ENCODE results near the gene OSMR.
"Not testable (repeated sequence)": the region's sequence is repeated elsewhere in the genome, so short reads cannot be mapped to it uniquely, and the experiment has no call there.

OSMR gene

GRCh38 chr5:38831117-38831516 is 14.7 kb upstream of the OSMR start:
- DNase-seq (ENCODE audit: low read depth in 2 of 2): no peak

- no peak for DNase-seq (ENCODE audit: low read depth in 2 of 2)
Measured at GRCh38 chr5:38831909-38832308, 13.9 kb upstream of the OSMR start.

- no peak for DNase-seq (ENCODE audit: low read depth in 2 of 2)
Measured at GRCh38 chr5:38832810-38833209, 13.0 kb upstream of the OSMR start.

- DNase-seq (ENCODE audit: low read depth in 2 of 2): no peak
Measured at GRCh38 chr5:38835887-38836286, 9.9 kb upstream of the OSMR start.

GRCh38 chr5:38837416-38837815 is 8.4 kb upstream of the OSMR start:
- no peak for DNase-seq (ENCODE audit: low read depth in 2 of 2)

- DNase-seq (ENCODE audit: low read depth in 2 of 2): no peak
Measured at GRCh38 chr5:38837932-38838331, 7.9 kb upstream of the OSMR start.

GRCh38 chr5:38843665-38844064 is 2.1 kb upstream of the OSMR start:
- DNase-seq (ENCODE audit: low read depth in 2 of 2): no peak

GRCh38 chr5:38846379-38847011 is 683 bp downstream of the OSMR start:
- no peak for DNase-seq (ENCODE audit: low read depth in 2 of 2)

GRCh38 chr5:38847559-38848347 is 1.9 kb downstream of the OSMR start:
- no peak for DNase-seq (ENCODE audit: low read depth in 2 of 2)

GRCh38 chr5:38848637-38849036 is 2.8 kb downstream of the OSMR start:
- no peak for DNase-seq (ENCODE audit: low read depth in 2 of 2)

GRCh38 chr5:38851640-38852039 is 5.8 kb downstream of the OSMR start:
- not testable (repeated sequence) for DNase-seq (ENCODE audit: low read depth in 2 of 2)

- peak; percentile 67 for DNase-seq (ENCODE audit: low read depth in 2 of 2)
Measured at GRCh38 chr5:38853753-38854470, 8.1 kb downstream of the OSMR start.

GRCh38 chr5:38854907-38855306 is 9.1 kb downstream of the OSMR start:
- no peak for DNase-seq (ENCODE audit: low read depth in 2 of 2)

GRCh38 chr5:38856660-38857059 is 10.8 kb downstream of the OSMR start:
- no peak for DNase-seq (ENCODE audit: low read depth in 2 of 2)

GRCh38 chr5:38858839-38859238 is 13.0 kb downstream of the OSMR start:
- no peak for DNase-seq (ENCODE audit: low read depth in 2 of 2)

- not testable (repeated sequence) for DNase-seq (ENCODE audit: low read depth in 2 of 2)
Measured at GRCh38 chr5:38861986-38862770, 16.4 kb downstream of the OSMR start.

GRCh38 chr5:38866362-38867031 is 20.7 kb downstream of the OSMR start:
- DNase-seq (ENCODE audit: low read depth in 2 of 2): no peak

- no peak for DNase-seq (ENCODE audit: low read depth in 2 of 2)
Measured at GRCh38 chr5:38867032-38867398, 21.2 kb downstream of the OSMR start.

- no peak for DNase-seq (ENCODE audit: low read depth in 2 of 2)
Measured at GRCh38 chr5:38867416-38867815, 21.6 kb downstream of the OSMR start.

GRCh38 chr5:38870595-38870994 is 24.8 kb downstream of the OSMR start:
- no peak for DNase-seq (ENCODE audit: low read depth in 2 of 2)

- DNase-seq (ENCODE audit: low read depth in 2 of 2): no peak
Measured at GRCh38 chr5:38871058-38871605, 25.3 kb downstream of the OSMR start.

Measured in fibroblast of skin of left quadriceps (primary cell).